DOHH2 (cell line): ENCODE results near the gene SLC35F4.

Experiments
- EZH2phosphoT487 ChIP-seq: fragments of 200-600 bp; sonication (generic); IDR thresholded peaks from 2 replicates; pipeline ENCODE4 v1.6.1; 2017; ENCODE audit warnings: borderline replicate concordance, mild to moderate bottlenecking, antibody characterized with exemption, low read length, moderate library complexity, mixed read lengths
- TF ChIP-seq, protein P1 (sequence below): fragments of 200-600 bp; sonication (generic); IDR thresholded peaks from one replicate; pipeline ENCODE4 v1.5.1; 2014; ENCODE audit warnings: antibody characterized with exemption, mild to moderate bottlenecking, low read depth, low read length; ENCODE audit not compliant: poor library complexity, severe bottlenecking

DNA sequence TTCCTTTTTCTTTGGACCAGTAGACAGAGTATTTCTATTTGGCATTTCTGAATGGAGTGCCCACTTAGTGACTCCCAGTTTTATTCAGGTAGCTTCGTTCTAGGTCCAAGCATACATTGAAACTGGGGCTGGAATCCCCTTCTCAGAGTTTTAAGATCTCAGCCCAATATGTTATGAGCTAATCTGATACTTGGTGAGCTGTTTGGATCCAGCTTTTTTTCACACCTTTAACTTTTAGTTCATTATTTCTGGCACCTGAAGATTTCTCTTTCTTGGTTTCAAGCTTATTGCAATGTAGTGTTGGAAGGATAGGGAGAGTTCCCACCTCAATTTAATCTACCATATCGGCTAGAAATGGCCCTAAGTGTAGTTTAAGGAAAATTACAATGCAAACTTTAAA is 318.8 kb downstream of the SLC35F4 start:
- TF ChIP-seq, protein P1, sequence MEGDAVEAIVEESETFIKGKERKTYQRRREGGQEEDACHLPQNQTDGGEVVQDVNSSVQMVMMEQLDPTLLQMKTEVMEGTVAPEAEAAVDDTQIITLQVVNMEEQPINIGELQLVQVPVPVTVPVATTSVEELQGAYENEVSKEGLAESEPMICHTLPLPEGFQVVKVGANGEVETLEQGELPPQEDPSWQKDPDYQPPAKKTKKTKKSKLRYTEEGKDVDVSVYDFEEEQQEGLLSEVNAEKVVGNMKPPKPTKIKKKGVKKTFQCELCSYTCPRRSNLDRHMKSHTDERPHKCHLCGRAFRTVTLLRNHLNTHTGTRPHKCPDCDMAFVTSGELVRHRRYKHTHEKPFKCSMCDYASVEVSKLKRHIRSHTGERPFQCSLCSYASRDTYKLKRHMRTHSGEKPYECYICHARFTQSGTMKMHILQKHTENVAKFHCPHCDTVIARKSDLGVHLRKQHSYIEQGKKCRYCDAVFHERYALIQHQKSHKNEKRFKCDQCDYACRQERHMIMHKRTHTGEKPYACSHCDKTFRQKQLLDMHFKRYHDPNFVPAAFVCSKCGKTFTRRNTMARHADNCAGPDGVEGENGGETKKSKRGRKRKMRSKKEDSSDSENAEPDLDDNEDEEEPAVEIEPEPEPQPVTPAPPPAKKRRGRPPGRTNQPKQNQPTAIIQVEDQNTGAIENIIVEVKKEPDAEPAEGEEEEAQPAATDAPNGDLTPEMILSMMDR: no peak
- TF ChIP-seq EZH2phosphoT487: no peak
